ENCODE data around the gene MS4A13.

DNA sequence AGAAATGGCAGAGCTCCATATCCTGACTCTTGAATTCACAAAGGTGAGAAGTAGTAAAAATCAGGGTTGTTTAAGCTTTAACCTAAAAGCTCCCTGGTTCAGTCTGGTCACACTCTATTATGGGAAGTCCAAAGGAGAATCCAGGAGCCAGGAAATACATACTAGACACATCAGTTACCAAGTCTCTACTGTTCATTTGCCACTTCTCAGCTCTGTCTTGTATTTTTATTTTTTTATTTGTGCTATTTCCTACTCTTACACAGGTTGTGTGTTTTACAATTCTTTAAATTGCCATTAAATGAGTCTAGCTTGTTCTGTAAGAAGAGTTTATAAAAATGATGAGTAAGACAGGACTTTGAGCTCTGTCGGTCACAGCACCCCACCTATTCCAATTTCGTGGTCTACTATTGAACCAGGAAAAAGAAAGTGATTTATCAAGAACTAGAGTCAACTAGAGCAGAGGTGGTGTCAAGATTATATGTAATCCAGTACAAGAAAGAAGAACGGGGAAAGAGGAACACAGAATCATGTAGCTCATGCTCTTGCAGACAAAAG, 12.9 kb upstream of the MS4A13 start:
- TF ChIP-seq, protein P1, sequence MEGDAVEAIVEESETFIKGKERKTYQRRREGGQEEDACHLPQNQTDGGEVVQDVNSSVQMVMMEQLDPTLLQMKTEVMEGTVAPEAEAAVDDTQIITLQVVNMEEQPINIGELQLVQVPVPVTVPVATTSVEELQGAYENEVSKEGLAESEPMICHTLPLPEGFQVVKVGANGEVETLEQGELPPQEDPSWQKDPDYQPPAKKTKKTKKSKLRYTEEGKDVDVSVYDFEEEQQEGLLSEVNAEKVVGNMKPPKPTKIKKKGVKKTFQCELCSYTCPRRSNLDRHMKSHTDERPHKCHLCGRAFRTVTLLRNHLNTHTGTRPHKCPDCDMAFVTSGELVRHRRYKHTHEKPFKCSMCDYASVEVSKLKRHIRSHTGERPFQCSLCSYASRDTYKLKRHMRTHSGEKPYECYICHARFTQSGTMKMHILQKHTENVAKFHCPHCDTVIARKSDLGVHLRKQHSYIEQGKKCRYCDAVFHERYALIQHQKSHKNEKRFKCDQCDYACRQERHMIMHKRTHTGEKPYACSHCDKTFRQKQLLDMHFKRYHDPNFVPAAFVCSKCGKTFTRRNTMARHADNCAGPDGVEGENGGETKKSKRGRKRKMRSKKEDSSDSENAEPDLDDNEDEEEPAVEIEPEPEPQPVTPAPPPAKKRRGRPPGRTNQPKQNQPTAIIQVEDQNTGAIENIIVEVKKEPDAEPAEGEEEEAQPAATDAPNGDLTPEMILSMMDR (IDR thresholded peaks at IDR 0.05) = no peak
- peak in 2 of 3 donors; percentile 24 to 64 for TF ChIP-seq POLR2AphosphoS5 (IDR thresholded peaks at IDR 0.05)
- TF ChIP-seq EP300 (IDR thresholded peaks at IDR 0.05; ENCODE audit: low read depth) = peak; percentile 7
- peak; percentile 36 for TF ChIP-seq POLR2A (IDR thresholded peaks at IDR 0.05)
